ENCODE measurements around the gene SMAGP. TPM values are rescaled to one million over a fixed set of nuclear protein-coding genes. Genes with fewer than 3 reads are reported as not detected.

Gene SMAGP
- total RNA-seq, 1 experiment from 2014 or later = 12.4 TPM

DNA sequence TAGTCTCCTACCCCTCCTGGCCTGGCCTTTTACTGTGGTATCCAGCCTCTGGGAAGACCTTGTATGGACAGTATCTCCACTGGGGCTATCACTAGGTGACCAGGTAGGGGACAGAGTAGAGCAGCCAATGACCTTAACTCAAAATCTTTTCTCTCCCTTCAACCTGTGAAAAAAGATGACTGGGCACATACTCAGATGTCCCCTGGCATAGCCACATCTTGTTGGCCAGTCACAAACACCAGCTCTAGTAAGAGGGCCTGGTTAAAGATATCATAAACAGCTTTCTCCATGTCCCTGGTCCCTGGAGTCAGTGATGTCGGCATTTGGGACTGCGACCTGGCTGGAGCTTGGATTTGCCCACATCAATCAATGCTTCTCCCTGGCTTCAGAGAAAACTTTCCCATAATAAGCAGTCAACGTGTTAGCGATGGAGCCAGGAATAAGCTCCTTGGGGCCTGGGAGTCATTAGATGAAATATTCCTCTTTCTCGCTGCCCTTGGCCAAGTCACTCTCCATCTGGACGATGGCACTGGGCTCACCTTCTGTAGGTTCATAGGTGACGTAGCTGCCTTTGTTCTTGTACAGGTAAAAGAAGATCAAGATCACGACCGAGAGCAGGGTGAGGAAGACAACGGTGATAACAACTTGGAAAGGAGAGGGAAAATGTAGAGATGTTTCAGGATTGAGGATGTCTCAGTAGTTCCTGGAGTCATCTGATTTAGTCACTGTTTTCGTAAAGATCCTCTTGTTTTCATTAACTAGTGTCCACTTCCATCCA, 24.6 kb downstream of the SMAGP start:
- H3K4me1 Mint-ChIP-seq = peaks cover 28 to 29% of the 10 kb centered on the region in 2 experiments
- H3K18ac ChIP-seq (ENCODE audit: insufficient read length, low read depth, low read length) = no peak overlapping the region
- no CpG with 5 or more reads among the region's 11 CpGs for WGBS (ENCODE audit: extremely low coverage, insufficient read length, low lambda C conversion rate)
- H3K9me3 Mint-ChIP-seq = no peaks in the 10 kb centered on the region
- no peak overlapping the region for H3K4me3 Mint-ChIP-seq
- H3K4ac ChIP-seq (ENCODE audit: low read depth, low read length) = no peak overlapping the region
- H3T11ph ChIP-seq (ENCODE audit: low read length) = no peak overlapping the region
- no peak overlapping the region for H3K9ac ChIP-seq (ENCODE audit: extremely low read depth, insufficient read length, low read length)
- H2BK120ac ChIP-seq (ENCODE audit: low read depth, low read length, poor library complexity, severe bottlenecking) = no peak overlapping the region
- H2AFZ ChIP-seq (ENCODE audit: low read length) = no peak overlapping the region
- H3K4me2 ChIP-seq (ENCODE audit: insufficient read depth, insufficient read length, low read length) = no peak overlapping the region
- no peaks in the 10 kb centered on the region for H3K79me2 ChIP-seq (ENCODE audit: insufficient read depth, low read length)
- no peak overlapping the region for H3K23ac ChIP-seq (ENCODE audit: insufficient read length, low read depth, low read length)
- H3K23me2 ChIP-seq (ENCODE audit: insufficient read length, low read depth, low read length, poor library complexity, severe bottlenecking) = no peaks in the 10 kb centered on the region
- no peaks in the 10 kb centered on the region for H3K27me3 Mint-ChIP-seq (ENCODE audit: low read depth)
- no peak overlapping the region for H2BK5ac ChIP-seq (ENCODE audit: insufficient read length, low read length)
- H3K56ac ChIP-seq (ENCODE audit: insufficient read length, low read depth, low read length) = no peak overlapping the region
- H3K27ac ChIP-seq (ENCODE audit: insufficient read length, low read depth, low read length) = no peak overlapping the region
- H2BK20ac ChIP-seq (ENCODE audit: low read depth, low read length, poor library complexity, severe bottlenecking) = no peak overlapping the region
- TF ChIP-seq, protein P1, sequence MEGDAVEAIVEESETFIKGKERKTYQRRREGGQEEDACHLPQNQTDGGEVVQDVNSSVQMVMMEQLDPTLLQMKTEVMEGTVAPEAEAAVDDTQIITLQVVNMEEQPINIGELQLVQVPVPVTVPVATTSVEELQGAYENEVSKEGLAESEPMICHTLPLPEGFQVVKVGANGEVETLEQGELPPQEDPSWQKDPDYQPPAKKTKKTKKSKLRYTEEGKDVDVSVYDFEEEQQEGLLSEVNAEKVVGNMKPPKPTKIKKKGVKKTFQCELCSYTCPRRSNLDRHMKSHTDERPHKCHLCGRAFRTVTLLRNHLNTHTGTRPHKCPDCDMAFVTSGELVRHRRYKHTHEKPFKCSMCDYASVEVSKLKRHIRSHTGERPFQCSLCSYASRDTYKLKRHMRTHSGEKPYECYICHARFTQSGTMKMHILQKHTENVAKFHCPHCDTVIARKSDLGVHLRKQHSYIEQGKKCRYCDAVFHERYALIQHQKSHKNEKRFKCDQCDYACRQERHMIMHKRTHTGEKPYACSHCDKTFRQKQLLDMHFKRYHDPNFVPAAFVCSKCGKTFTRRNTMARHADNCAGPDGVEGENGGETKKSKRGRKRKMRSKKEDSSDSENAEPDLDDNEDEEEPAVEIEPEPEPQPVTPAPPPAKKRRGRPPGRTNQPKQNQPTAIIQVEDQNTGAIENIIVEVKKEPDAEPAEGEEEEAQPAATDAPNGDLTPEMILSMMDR (conservative IDR thresholded peaks at IDR 0.05) = no peak
- no peak overlapping the region for H4K5ac ChIP-seq (ENCODE audit: insufficient read length, low read depth, low read length)
- peaks cover 7% of the 10 kb centered on the region; the same call in 1 of the 2 replicates for H3K4me1 ChIP-seq (ENCODE audit: insufficient read depth, low read length)
- H3K9me3 ChIP-seq (ENCODE audit: control insufficient read depth, low read depth, low read length) = no peaks in the 10 kb centered on the region
- no peak overlapping the region for H2BK12ac ChIP-seq (ENCODE audit: insufficient read length, low read depth, low read length)
- H2AK5ac ChIP-seq (ENCODE audit: insufficient read length, low read length) = no peak overlapping the region
- no peaks in the 10 kb centered on the region for H4K20me1 ChIP-seq (ENCODE audit: control insufficient read depth, insufficient read depth, insufficient read length)
- no peaks in the 10 kb centered on the region for H3K79me1 ChIP-seq (ENCODE audit: insufficient read depth, low read depth, low read length, poor library complexity, severe bottlenecking)
- no peak overlapping the region for H4K8ac ChIP-seq (replicated peaks; ENCODE audit: insufficient read length, low read depth, low read length)
- no peak overlapping the region for H2BK15ac ChIP-seq (ENCODE audit: low read depth, low read length)
- H3K14ac ChIP-seq (ENCODE audit: insufficient read depth, low read length) = no peak overlapping the region
- DNase-seq = no peak
- H3K27me3 ChIP-seq (ENCODE audit: insufficient read depth, low read length) = no peaks in the 10 kb centered on the region
- peaks cover 23 to 42% (median 30%) of the 10 kb centered on the region in 3 experiments for H3K36me3 Mint-ChIP-seq (ENCODE audit: insufficient read depth in 1 of 3, low read depth in 3 of 3)
- H4K91ac ChIP-seq (ENCODE audit: insufficient read length, low read depth, low read length) = no peak overlapping the region
- H3K27ac Mint-ChIP-seq = peak overlapping the region in 2 of 3 experiments; percentile 71 to 76; a peak in 4 of 7 replicates

Measured in H9 (cell line).